Measurements from ENCODE around the gene GPRASP2.

DNA sequence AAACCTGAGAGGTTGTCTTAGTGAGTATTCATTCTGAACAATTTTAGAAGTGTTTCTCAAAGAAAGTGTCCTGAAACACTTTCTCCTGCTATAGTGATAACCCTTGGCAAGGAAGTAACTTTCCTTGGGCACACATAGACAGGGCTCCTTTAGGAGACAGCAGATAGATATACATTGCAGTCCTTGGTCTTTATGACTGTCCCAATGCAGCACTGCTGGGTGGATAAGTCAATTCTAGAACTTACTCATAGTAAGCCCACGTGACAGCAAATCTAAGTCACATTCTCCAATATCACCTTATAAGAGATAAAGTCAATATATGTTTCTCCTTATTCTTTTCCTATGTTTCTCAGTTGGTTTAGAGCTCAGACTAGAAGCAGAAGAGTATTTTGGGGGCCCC is 55.0 kb downstream of the GPRASP2 start:
- TF ChIP-seq EZH2 (IDR thresholded peaks at IDR 0.05; ENCODE audit: insufficient read depth, poor library complexity, severe bottlenecking): no peak
- TF ChIP-seq EZH2phosphoT487 (IDR thresholded peaks at IDR 0.05; ENCODE audit: insufficient read depth, low read depth): no peak
